GM12878 (cell line): ENCODE results near the gene ELAVL2. TPM values are rescaled to one million over a fixed set of nuclear protein-coding genes. Genes with fewer than 3 reads are reported as not detected.

Experiments used
- ATAC-seq: fragments of 200-7000 bp; cut with Tn5 transposase; 3 replicates; pipeline ENCODE4 v1.9.1; 2020; ENCODE audit warnings: mild to moderate bottlenecking, moderate library complexity
- BruUV-seq: library from RNA; stranded (reverse); fragments of 400-500 nt; replicated peaks from 2 replicates; lab custom pipeline; 2021; lab: Mats Ljungman, UMichigan
- CTCF ChIA-PET: fragments of 300-600 bp; sonication (Branson Sonifier 250); formaldehyde crosslinking; extraction: SDS; loops from one replicate; lab custom pipeline; 2021; ENCODE audit warnings: inconsistent platforms; lab: Yijun Ruan, JAX
- POLR2A ChIA-PET: fragments of 350-600 bp; formaldehyde crosslinking; extraction: SDS; loops from one replicate; lab custom pipeline; 2021; ENCODE audit warnings: inconsistent platforms; lab: Charles Lee
- RAD21 ChIA-PET: fragments of 300-600 bp; sonication (Branson Sonifier 250); formaldehyde crosslinking; loops from one replicate; lab custom pipeline; 2023; ENCODE audit warnings: antibody characterized with exemption; ENCODE audit not compliant: unreplicated experiment; lab: Charles Lee
- SMC1A ChIA-PET: fragments of 300-600 bp; sonication (Branson Sonifier 250); formaldehyde crosslinking; loops from one replicate; lab custom pipeline; 2023; ENCODE audit not compliant: unreplicated experiment, uncharacterized antibody; lab: Charles Lee
- DNase-seq: peaks from one replicate; pipeline ENCODE4 v3.0.0-alpha.2; 2011; ENCODE audit warnings: low read depth, low spot score
- FAIRE-seq: peaks from 3 replicates; lab custom pipeline; 2011; peaks lifted over from hg19 to GRCh38; lab: Jason Lieb, UNC
- H2AFZ ChIP-seq: 2 replicates; pipeline ENCODE4 v1.6.0; 2011; ENCODE audit warnings: low read depth, low read length, control low read depth; ENCODE audit not compliant: control insufficient read depth
- H3K27ac ChIP-seq: 2 replicates; pipeline ENCODE4 v1.5.1; 2011; ENCODE audit warnings: control low read depth; ENCODE audit not compliant: control insufficient read depth, insufficient read depth
- H3K27me3 ChIP-seq, 2 experiments: replicated peaks in 1 of 2; 2 replicates each; pipeline versions ENCODE4 v1.6.0 to v1.6.1; 2011; ENCODE audit warnings: low read length in 1 of 2; ENCODE audit not compliant: control insufficient read depth in 2 of 2, insufficient read depth in 2 of 2
- H3K36me3 ChIP-seq, 2 experiments: 2 replicates each; pipeline ENCODE4 v1.5.1; 2011; ENCODE audit warnings: low read length in 1 of 2; ENCODE audit not compliant: control insufficient read depth in 2 of 2, insufficient read depth in 2 of 2
- H3K4me1 ChIP-seq: 2 replicates; pipeline ENCODE4 v1.6.1; 2011; ENCODE audit warnings: mild to moderate bottlenecking, low read length, moderate library complexity, mixed read lengths; ENCODE audit not compliant: control insufficient read depth, insufficient read depth
- H3K4me2 ChIP-seq: 2 replicates; pipeline ENCODE4 v1.6.0; 2011; ENCODE audit warnings: control low read depth; ENCODE audit not compliant: control insufficient read depth, insufficient read depth
- H3K4me3 ChIP-seq: fragments of 200-600 bp; sonication (generic); 2 replicates; pipeline ENCODE4 v1.5.1; 2016
- H3K79me2 ChIP-seq: 2 replicates; pipeline ENCODE4 v1.6.0; 2011; ENCODE audit warnings: low read length; ENCODE audit not compliant: control insufficient read depth, insufficient read depth
- H3K9ac ChIP-seq: 2 replicates; pipeline ENCODE4 v1.8.0; 2011; ENCODE audit warnings: low read length, control low read depth, mixed read lengths; ENCODE audit not compliant: control insufficient read depth, insufficient read depth
- H3K9me3 ChIP-seq: replicated peaks from 3 replicates; pipeline ENCODE4 v1.5.1; 2011; ENCODE audit warnings: mild to moderate bottlenecking, low read length; ENCODE audit not compliant: control insufficient read depth, insufficient read depth
- H4K20me1 ChIP-seq: 2 replicates; pipeline ENCODE4 v1.6.0; 2011; ENCODE audit not compliant: control insufficient read depth, insufficient read depth
- BCL3 ChIP-seq: IDR thresholded peaks from 2 replicates; pipeline ENCODE4 v1.6.1; 2011; ENCODE audit warnings: borderline replicate concordance, low read depth, mild to moderate bottlenecking, moderate library complexity, low read length; ENCODE audit not compliant: insufficient read depth, poor library complexity, severe bottlenecking
- BMI1 ChIP-seq: fragments of 450-650 bp; IDR thresholded peaks from 2 replicates; pipeline ENCODE4 v1.6.1; 2016; ENCODE audit warnings: mild to moderate bottlenecking, moderate library complexity, borderline replicate concordance
- CBX5 ChIP-seq: sonication (generic); IDR thresholded peaks from 2 replicates; pipeline ENCODE4 v1.6.1; 2016; ENCODE audit warnings: low read depth, moderate library complexity, mild to moderate bottlenecking, inconsistent platforms
- CREM ChIP-seq: IDR thresholded peaks from 2 replicates; pipeline ENCODE4 v1.6.1; 2014; ENCODE audit warnings: antibody characterized with exemption, low read depth
- KLF5 ChIP-seq: fragments of 450-650 bp; IDR thresholded peaks from 2 replicates; pipeline ENCODE4 v1.6.1; 2014; ENCODE audit warnings: mild to moderate bottlenecking; ENCODE audit not compliant: partially characterized antibody
- NFYA ChIP-seq: IDR thresholded peaks from 2 replicates; pipeline ENCODE4 v1.6.1; 2011; ENCODE audit warnings: low read depth, mild to moderate bottlenecking, low read length, improper control_type of control experiment, borderline replicate concordance
- NR2C1 ChIP-seq: fragments of 450-650 bp; IDR thresholded peaks from 2 replicates; pipeline ENCODE4 v1.6.1; 2017; ENCODE audit warnings: antibody characterized with exemption, mild to moderate bottlenecking, moderate library complexity
- NR2C2 ChIP-seq: IDR thresholded peaks from 2 replicates; pipeline ENCODE4 v1.6.1; 2011; ENCODE audit warnings: borderline replicate concordance, low read depth; ENCODE audit not compliant: control insufficient read depth, insufficient read length
- NR2F1 ChIP-seq: fragments of 450-650 bp; conservative IDR thresholded peaks from 2 replicates; pipeline ENCODE4 v1.6.1; 2017; ENCODE audit warnings: mild to moderate bottlenecking
- PAX5 ChIP-seq: IDR thresholded peaks from 2 replicates; pipeline ENCODE4 v1.6.1; 2011; ENCODE audit warnings: low read depth, low read length, borderline replicate concordance
- POLR2A ChIP-seq: IDR thresholded peaks from 2 replicates; pipeline ENCODE4 v1.6.1; 2011; ENCODE audit warnings: low read depth, mild to moderate bottlenecking, low read length
- RFX5 ChIP-seq: IDR thresholded peaks from 2 replicates; pipeline ENCODE4 v1.6.1; 2011; ENCODE audit warnings: low read depth, low read length, improper control_type of control experiment
- WGBS: methylation state at CpG from one replicate; pipeline ENCODE4 v1.1.6; 2016; ENCODE audit warnings: low lambda C conversion rate; ENCODE audit not compliant: insufficient replicate concordance, insufficient coverage; ENCODE audit errors: missing lambda C conversion rate; 5-methylcytosine and 5-hydroxymethylcytosine counted together
- in situ Hi-C: fragments of 300-500 bp; cut with MboI; formaldehyde crosslinking; loops from 9 replicates; pipeline ENCODE4 v1.14.3; 2018; ENCODE audit warnings: mixed read lengths
- intact Hi-C: fragments of 100-400 bp; cut with micrococcal nuclease; formaldehyde crosslinking; loops from one replicate; pipeline ENCODE4 v1.14.2; 2022; ENCODE audit not compliant: unreplicated experiment
- polyA plus RNA-seq, 11 experiments: library from polyadenylated mRNA; depleted of rRNA in 4 of 11; unstranded in 6 of 11; stranded (reverse) in 5 of 11; fragments of >200 nt; fragmentation: Nextera tagmentation in 4 of 11; fragmentation: Illumina TruSeq in 1 of 11; extraction: Ambion mirVana in 4 of 11; extraction: Trizol in 1 of 11; gene quantifications; 1 replicate in 1 of 11; 2 replicates in 10 of 11; pipeline versions ENCODE4 v1.2.1 to v1.2.3, GENCODE V29; 2011 to 2016; ENCODE audit warnings: inconsistent platforms in 2 of 11, missing spikeins in 2 of 11, low read depth in 1 of 11
- total RNA-seq, 4 experiments: library from RNA; depleted of rRNA in 3 of 4; stranded (reverse); fragments of >200 nt in 3 of 4; fragmentation: Illumina TruSeq in 1 of 4; extraction: Trizol in 1 of 4; gene quantifications; 2 replicates each; pipeline versions ENCODE4 v1.2.1 to v1.2.3, GENCODE V29; 2013 to 2021
- TF ChIP-seq, protein P1 (sequence below): fragments of 450-650 bp; formaldehyde crosslinking; IDR thresholded peaks from 2 replicates; pipeline ENCODE4 v1.4.0; 2022; ENCODE audit warnings: mild to moderate bottlenecking, moderate library complexity
- TF ChIP-seq, protein P2 (sequence below): IDR thresholded peaks from 2 replicates; pipeline ENCODE4 v1.6.1; 2011; ENCODE audit warnings: mild to moderate bottlenecking, low read depth, low read length, moderate library complexity; ENCODE audit not compliant: insufficient replicate concordance

ELAVL2 gene
- total and polyA plus RNA-seq, 10 of the 15 experiments (the other 5 are each of a cell fraction or from before 2014, with no cell fraction given) = 0.24 to 2.6 (median 0.76) TPM

GRCh38 chr9:23822261-23823169 is 3.5 kb downstream of the ELAVL2 start (continued):
- TF ChIP-seq, protein P1, sequence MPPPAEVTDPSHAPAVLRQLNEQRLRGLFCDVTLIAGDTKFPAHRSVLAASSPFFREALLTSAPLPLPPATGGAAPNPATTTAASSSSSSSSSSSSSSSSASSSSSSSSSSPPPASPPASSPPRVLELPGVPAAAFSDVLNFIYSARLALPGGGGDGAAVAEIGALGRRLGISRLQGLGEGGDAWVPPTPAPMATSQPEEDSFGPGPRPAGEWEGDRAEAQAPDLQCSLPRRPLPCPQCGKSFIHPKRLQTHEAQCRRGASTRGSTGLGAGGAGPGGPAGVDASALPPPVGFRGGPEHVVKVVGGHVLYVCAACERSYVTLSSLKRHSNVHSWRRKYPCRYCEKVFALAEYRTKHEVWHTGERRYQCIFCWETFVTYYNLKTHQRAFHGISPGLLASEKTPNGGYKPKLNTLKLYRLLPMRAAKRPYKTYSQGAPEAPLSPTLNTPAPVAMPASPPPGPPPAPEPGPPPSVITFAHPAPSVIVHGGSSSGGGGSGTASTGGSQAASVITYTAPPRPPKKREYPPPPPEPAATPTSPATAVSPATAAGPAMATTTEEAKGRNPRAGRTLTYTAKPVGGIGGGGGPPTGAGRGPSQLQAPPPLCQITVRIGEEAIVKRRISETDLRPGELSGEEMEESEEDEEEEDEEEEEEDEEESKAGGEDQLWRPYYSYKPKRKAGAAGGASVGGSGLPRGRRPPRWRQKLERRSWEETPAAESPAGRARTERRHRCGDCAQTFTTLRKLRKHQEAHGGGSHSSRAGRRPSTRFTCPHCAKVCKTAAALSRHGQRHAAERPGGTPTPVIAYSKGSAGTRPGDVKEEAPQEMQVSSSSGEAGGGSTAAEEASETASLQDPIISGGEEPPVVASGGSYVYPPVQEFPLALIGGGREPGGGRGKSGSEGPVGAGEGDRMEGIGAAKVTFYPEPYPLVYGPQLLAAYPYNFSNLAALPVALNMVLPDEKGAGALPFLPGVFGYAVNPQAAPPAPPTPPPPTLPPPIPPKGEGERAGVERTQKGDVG = no peak
- TF ChIP-seq BMI1 (no peak), NR2F1 (no peak), RFX5 (no peak)
- TF ChIP-seq, all 136 proteins: peak for 0

GRCh38 chr9:23821375-23822181 is 4.5 kb downstream of the ELAVL2 start:
- Histone ChIP-seq H3K79me2 (no peaks in the 10 kb centered on the region), H3K36me3 (no peaks in the 10 kb centered on the region), H2AFZ (no peak overlapping the region), H4K20me1 (no peaks in the 10 kb centered on the region), H3K27ac (no peak overlapping the region), H3K9ac (no peak overlapping the region), H3K4me3 (no peak overlapping the region), H3K4me2 (no peak overlapping the region), H3K9me3 (no peaks in the 10 kb centered on the region; the same call in 2 of the 3 replicates), H3K4me1 (no peaks in the 10 kb centered on the region), H3K27me3 (no peaks in the 10 kb centered on the region)
- WGBS = 67% methylated on average over 64 of the region's 97 CpGs
- intact Hi-C loops (no loop called here), in situ Hi-C loops (no loop called here)
- ChIA-PET SMC1A (interaction anchor here (1.5 kb wide), 1 partner anchor 10 kb away, joined by 4 read pairs; no protein-coding TSS in a partner anchor), POLR2A (no interaction called here), CTCF (no interaction called here), RAD21 (no interaction called here)
- ATAC-seq (no peak), DNase-seq (no peak), FAIRE-seq (no peak)
- no TSS peak for BruUV-seq
- TF ChIP-seq NFYA (no peak), KLF5 (no peak), BCL3 (no peak), CREM (no peak), CBX5 (no peak), NR2C1 (no peak), NR2C2 (no peak), PAX5 (no peak), POLR2A (no peak)
- TF ChIP-seq, protein P2, sequence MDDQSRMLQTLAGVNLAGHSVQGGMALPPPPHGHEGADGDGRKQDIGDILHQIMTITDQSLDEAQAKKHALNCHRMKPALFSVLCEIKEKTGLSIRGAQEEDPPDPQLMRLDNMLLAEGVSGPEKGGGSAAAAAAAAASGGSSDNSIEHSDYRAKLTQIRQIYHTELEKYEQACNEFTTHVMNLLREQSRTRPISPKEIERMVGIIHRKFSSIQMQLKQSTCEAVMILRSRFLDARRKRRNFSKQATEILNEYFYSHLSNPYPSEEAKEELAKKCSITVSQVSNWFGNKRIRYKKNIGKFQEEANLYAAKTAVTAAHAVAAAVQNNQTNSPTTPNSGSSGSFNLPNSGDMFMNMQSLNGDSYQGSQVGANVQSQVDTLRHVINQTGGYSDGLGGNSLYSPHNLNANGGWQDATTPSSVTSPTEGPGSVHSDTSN = no peak
